HG03558 (cell line): ENCODE measurements around the gene SFT2D2.

Source experiments
- ATAC-seq: cut with Tn5 transposase; IDR thresholded peaks from one replicate; pipeline ENCODE4 v1.9.1; 2021; ENCODE audit warnings: moderate number of reproducible peaks; ENCODE audit not compliant: unreplicated experiment; ENCODE audit errors: extremely low read depth

SFT2D2 gene

DNA sequence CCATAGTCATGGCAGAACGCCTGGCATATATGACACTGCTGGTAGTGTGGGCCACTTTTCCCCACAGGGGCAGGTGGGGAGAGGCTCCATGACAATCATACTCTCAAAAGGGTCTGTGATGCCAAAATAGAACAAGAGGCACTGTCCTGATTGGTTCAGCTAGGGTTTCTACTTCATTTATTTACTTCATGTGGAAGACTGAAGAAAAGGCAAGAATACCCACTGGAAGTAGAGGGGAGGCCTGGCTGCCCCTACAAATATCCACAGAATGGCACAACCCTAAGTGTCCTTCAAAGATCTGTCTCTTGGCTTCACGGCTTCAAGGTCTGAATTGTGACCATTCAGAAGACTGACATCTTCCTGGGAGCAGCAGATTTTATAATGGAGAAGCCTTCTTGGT, 4.5 kb upstream of the SFT2D2 start:
- ATAC-seq = no peak

GRCh38 chr1:168223261-168223660, 2.5 kb upstream of the SFT2D2 start:
- no peak for ATAC-seq

DNA sequence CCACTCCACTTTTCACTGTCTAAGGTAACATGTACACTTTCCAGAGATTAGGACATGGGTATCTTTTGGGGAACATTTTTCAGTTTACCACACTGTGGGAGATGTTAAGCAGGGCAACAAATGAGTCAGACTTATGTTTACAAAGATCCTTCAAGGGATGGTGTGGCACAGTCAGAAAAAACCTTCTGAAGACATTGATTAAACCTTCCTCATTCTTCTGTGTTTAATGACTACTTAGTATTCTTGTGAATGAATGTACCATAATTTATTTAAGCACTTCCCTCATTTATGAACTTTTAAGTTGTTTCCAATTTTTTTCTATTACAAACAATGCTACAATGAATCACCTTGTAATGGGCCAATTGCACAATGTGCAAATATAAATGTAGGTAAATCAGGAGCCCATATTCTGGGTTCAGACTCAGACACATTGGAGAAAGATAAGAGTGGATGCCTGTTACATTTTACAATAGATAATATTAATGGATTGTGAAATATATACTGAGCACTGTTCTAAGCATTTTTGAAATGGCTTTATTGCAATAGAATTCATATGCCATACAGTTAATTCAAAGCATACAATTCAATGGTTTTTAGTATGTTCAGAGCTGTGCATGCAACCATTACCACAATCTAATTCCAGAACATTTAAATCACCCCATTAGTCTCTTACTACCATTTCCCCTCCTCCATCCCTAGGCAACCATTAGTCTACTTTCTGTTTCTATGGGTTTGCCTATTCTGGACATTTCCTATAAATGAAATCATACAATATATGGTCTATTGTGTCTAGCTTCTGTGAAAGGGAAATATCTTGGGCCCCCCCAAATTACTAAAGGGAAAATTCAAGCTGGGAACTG, 1.9 kb upstream of the SFT2D2 start:
- no peak for ATAC-seq

DNA sequence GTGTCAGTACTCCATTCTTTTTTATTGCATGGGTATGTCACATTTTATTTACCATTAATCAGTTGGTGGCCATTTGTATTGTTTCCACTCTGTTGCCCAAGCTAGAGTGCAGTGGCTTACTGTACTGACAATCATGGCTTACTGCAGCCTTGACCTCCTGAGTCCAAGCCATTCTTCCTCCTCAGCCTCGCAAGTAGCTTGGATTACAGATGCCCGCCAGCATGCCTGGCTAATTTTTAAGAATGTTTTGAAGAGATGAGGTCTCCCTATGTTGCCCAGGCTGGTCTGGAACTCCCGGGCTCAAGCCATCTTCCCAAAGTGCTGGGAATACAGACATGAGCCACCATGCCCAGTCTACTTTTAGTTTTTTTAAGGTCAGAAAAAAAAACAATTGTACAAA, 813 bp upstream of the SFT2D2 start:
- ATAC-seq = no peak

GRCh38 chr1:168227620-168228019, 1.8 kb downstream of the SFT2D2 start:
- no peak for ATAC-seq

DNA sequence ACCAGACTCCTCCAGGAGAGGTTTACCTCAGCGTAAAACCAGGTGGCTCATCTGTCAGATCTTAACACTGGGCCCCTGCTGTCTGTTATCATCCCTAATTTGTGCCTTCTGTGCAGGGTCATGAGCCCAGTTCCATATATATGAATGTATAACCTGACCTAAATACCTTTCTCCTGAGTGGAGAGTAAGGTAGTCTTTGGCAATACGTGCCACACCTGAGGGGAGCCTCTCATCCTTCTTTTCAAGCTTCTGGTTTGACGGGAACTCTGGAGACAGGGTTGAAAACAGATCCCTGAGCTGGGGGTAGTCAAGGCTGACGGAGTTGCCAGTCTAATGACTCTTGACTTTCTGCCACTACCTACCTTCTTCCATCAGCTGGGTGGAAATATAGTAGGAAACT, 4.1 kb downstream of the SFT2D2 start:
- no peak for ATAC-seq

DNA sequence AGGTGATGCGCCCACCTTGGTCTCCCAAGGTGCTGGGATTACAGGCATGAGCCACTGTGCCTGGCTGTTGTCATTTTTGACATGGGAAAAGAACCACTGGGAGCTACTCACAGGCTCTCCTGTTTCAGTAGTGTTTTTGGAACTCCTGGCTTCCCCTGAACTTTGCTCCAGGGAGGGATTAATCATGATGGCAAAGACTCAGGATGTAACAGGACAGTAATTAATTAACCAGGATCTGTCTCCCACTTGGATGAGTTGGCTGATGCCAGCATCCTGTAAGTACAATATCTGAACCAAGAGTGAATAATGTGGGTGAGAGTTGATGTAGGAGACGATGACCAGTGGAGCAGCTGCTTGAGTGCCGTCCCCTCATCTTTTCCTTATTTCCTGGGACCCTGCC, 4.9 kb downstream of the SFT2D2 start:
- no peak for ATAC-seq

DNA sequence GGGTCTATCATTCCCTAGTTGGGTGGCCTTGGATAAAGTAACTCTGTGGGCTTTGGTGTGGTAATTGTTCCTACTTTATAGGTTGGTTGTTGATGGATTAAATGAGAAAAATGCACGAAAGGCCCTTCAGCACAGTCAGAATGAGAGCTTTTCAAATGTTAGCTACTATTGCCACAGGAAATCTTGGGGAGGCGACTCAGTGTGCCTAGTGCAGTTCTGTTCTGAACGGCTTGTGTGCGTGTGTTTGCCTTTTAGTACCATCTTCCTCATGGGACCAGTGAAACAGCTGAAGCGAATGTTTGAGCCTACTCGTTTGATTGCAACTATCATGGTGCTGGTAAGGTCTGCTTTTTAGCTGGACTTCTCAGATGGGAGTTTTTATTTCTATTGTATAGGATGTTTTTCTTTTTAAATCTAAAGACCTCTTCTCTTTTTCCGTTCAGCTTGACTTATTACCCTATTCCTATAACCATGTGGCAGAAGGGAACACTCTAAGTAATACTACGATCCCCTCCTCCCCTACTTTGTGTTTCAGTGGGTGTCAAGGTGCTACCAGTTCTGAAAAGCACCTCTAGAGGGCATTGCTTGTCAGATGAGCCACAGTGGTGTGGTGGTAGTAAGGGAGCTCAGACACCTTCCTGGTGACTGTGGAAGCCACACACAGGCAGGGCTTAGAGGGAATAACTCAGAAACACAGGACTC, 9.2 kb downstream of the SFT2D2 start:
- no peak for ATAC-seq

- ATAC-seq = no peak
Observed at GRCh38 chr1:168235548-168235885, 9.7 kb downstream of the SFT2D2 start.

DNA sequence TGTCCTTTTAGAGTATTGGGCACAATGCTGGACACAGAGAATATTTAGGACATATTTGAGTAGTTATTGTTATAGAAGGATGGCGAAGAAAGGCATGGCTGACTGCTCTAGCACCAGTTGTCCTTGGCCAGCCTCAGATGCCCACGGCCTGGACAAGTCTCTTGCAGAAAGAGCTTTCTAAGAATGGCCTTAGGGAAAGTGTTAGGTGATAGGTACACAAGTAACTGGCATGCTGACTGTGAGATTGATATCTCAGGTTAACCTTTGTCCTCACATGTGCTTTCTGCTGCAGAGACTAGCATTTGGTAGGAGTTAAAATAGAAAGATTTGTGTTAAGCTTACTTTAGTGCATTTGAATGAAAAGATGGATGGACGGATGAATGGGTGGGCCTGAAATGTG, 10.1 kb downstream of the SFT2D2 start:
- no peak for ATAC-seq

- no peak for ATAC-seq
Observed at GRCh38 chr1:168236836-168237611, 11.2 kb downstream of the SFT2D2 start.

DNA sequence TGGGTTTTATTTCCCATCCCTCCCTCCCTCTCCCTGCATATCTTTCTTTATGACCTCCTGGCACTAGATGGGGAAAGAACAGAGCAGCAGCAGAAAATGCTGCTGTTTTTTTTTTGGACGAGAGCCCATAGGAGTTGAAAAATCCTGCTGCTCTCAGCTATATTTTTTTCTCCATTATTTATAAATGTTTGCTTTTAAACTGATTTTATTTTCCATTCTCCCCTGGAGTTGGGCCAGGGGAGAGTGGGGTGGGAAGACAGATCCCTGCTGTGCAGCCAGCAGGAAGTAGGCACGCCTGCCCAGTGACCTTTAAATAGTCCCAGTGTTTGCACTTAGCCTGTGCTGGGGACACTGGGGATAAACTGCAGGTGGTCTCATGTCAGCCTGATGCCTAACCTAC, 17.4 kb downstream of the SFT2D2 start:
- no peak for ATAC-seq

DNA sequence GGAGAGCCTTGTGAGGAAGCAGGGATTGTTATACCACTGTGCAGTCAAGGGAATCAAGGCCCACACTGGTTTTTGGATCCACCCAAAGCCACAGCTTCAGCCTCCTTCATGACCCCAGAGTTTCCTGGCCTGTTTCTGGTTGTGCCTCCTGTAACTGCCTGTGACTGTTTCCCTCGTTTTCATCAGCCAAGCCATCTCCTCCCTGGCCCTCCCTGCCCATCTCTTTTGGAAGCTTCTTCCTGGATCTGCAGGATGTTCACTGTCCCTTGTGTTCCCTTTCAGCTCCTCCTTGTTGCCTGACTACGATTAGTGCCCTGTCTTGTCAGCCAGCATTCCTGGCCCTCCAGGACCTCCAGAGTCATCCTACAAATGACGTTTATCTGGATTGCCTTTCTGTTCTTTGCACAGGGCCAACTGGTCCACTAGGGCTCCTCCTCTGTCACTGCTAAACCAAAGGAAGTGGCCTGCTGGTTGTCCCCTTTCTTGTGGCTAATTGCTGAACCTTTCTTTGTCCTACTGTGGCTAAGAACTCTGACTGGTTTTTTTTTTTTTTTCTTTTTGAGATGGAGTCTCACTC, 17.9 kb downstream of the SFT2D2 start:
- ATAC-seq = no peak

DNA sequence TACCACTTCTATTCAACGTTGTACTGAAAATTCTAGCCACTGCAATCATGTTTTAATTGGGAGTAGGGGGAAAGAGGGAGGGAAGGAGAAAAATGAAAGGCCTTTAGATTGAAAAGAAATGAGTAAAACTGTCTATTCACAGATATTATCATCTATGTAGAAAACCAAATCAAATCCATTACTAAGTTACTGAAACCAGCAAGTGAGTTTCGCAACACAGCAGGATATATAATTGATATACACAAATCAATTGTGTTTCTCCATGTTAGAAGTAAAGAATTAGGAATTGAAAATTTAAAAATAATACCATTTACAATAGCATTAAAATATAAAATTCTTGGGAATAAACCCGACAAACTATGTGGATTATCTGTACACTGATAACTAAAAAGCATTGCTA, 19.2 kb downstream of the SFT2D2 start:
- no peak for ATAC-seq

- no peak for ATAC-seq
Observed at GRCh38 chr1:168246506-168246905, 20.7 kb downstream of the SFT2D2 start.

GRCh38 chr1:168252204-168252733, 26.5 kb downstream of the SFT2D2 start:
- no peak for ATAC-seq

DNA sequence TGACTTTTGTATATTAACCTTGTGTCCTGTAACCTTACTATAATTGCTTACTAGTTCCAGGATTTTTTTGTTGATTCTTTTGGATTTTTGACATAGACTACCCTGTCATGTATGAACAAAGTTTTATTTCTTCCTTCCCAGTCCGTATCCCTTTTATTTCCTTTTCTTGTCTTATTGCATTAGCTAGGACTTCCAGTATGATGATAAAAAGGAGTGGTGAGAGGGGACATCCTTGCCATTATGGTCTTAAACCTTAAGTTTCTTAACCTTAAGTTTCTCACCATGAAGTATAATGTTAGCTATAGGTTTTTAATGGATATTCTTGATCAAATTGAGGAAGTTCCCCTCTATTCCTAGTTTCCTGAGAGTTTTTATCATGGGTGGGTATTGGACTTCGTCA, 30.4 kb downstream of the SFT2D2 start:
- no peak for ATAC-seq

- no peak for ATAC-seq
Observed at GRCh38 chr1:168257397-168257796, 31.6 kb downstream of the SFT2D2 start.

GRCh38 chr1:168259567-168259966, 33.8 kb downstream of the SFT2D2 start:
- no peak for ATAC-seq

DNA sequence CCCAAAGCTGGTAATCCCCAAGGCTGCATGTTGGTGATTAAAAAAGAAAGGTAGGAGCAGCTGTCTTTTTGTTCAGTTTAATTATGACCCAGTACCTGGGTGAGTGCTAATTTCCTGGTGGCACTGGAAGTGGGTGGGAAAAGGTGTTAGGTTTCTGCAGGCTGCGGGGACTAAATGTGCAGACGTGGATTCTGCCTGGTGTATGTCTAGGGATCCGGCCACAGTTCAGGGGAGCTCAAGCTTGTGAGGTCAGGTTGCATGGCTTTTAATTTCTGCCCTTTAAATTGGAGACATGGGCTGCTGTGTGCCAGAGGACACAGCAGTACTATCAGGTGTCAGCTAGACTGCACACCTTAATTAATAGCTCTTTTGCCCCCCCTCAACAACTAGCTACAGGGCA, 34.6 kb downstream of the SFT2D2 start:
- no peak for ATAC-seq

DNA sequence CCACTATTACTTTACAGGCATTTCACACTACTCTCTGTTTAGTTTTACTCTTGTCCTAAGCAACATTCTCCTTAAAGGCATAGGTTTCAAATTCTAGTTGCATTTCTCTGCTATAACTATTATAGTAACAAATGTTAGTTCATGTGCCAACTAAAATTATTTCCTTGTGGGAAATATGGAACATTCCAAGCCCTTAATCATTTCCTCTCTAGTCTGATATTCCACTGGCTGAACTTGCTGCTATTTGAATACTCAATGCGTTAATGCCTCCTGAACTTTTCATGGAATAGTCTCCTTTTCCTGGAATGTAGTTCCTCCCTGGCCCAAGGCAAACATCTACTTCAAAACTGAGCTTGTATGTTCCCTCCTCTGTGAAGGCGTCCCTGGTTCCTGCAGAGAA, 35.6 kb downstream of the SFT2D2 start:
- no peak for ATAC-seq
